IPS-18a (cell line): Measurements from ENCODE around the gene SH3BP4.

Experiments
- H3K27ac ChIP-seq: one replicate; pipeline ENCODE4 v1.5.1; 2013; ENCODE audit warnings: low read length
- H3K27me3 ChIP-seq: one replicate; pipeline ENCODE4 v1.6.1; 2013; ENCODE audit warnings: mild to moderate bottlenecking, low read length; ENCODE audit not compliant: control insufficient read depth, insufficient read depth
- H3K36me3 ChIP-seq: one replicate; pipeline ENCODE4 v1.6.1; 2013; ENCODE audit warnings: low read depth, low read length; ENCODE audit not compliant: control insufficient read depth
- H3K4me1 ChIP-seq: one replicate; pipeline ENCODE4 v1.6.1; 2013; ENCODE audit warnings: low read depth, low read length; ENCODE audit not compliant: control insufficient read depth
- H3K4me3 ChIP-seq: one replicate; pipeline ENCODE4 v1.5.1; 2013; ENCODE audit warnings: low read length
- H3K9ac ChIP-seq: one replicate; pipeline ENCODE4 v1.6.1; 2013; ENCODE audit warnings: mild to moderate bottlenecking, low read length, moderate library complexity
- H3K9me3 ChIP-seq: one replicate; pipeline ENCODE4 v1.6.1; 2013; ENCODE audit warnings: low read depth, low read length; ENCODE audit not compliant: control insufficient read depth

The SH3BP4 gene

GRCh38 chr2:235031686-235032373 lies 80.0 kb downstream of the SH3BP4 start:
- Histone ChIP-seq H3K4me3 (no peak overlapping the region), H3K4me1 (no peaks in the 10 kb centered on the region), H3K27ac (no peak overlapping the region), H3K9ac (no peak overlapping the region), H3K36me3 (peaks cover 10% of the 10 kb centered on the region), H3K27me3 (no peaks in the 10 kb centered on the region), H3K9me3 (no peaks in the 10 kb centered on the region)

GRCh38 chr2:235032466-235032865 lies 80.6 kb downstream of the SH3BP4 start:
- no peak overlapping the region for H3K9ac ChIP-seq
- H3K4me1 ChIP-seq = no peaks in the 10 kb centered on the region
- no peak overlapping the region for H3K27ac ChIP-seq
- H3K4me3 ChIP-seq = no peak overlapping the region
- H3K9me3 ChIP-seq = no peaks in the 10 kb centered on the region
- peaks cover 10% of the 10 kb centered on the region for H3K36me3 ChIP-seq
- no peaks in the 10 kb centered on the region for H3K27me3 ChIP-seq

- Histone ChIP-seq H3K9me3 (no peaks in the 10 kb centered on the region), H3K36me3 (peaks cover 10% of the 10 kb centered on the region), H3K27ac (no peak overlapping the region), H3K27me3 (no peaks in the 10 kb centered on the region), H3K4me3 (no peak overlapping the region), H3K4me1 (no peaks in the 10 kb centered on the region), H3K9ac (no peak overlapping the region)
Observed at GRCh38 chr2:235032949-235033348, 81.1 kb downstream of the SH3BP4 start.

GRCh38 chr2:235034265-235035118 lies 82.7 kb downstream of the SH3BP4 start:
- Histone ChIP-seq H3K4me1 (peaks cover 9% of the 10 kb centered on the region), H3K9ac (no peak overlapping the region), H3K9me3 (no peaks in the 10 kb centered on the region), H3K4me3 (no peak overlapping the region), H3K36me3 (peaks cover 10% of the 10 kb centered on the region), H3K27me3 (no peaks in the 10 kb centered on the region), H3K27ac (no peak overlapping the region)

GRCh38 chr2:235037604-235038166 lies 85.9 kb downstream of the SH3BP4 start:
- Histone ChIP-seq H3K4me1 (peaks cover 11% of the 10 kb centered on the region), H3K27me3 (no peaks in the 10 kb centered on the region), H3K27ac (no peak overlapping the region), H3K9ac (no peak overlapping the region), H3K9me3 (no peaks in the 10 kb centered on the region), H3K4me3 (no peak overlapping the region), H3K36me3 (peaks cover 31% of the 10 kb centered on the region)

GRCh38 chr2:235041221-235041917 lies 89.6 kb downstream of the SH3BP4 start:
- H3K9ac ChIP-seq = no peak overlapping the region
- peaks cover 32% of the 10 kb centered on the region for H3K36me3 ChIP-seq
- H3K4me1 ChIP-seq = peaks cover 11% of the 10 kb centered on the region
- no peaks in the 10 kb centered on the region for H3K9me3 ChIP-seq
- H3K4me3 ChIP-seq = no peak overlapping the region
- H3K27me3 ChIP-seq = no peaks in the 10 kb centered on the region
- H3K27ac ChIP-seq = no peak overlapping the region

- no peaks in the 10 kb centered on the region for H3K9me3 ChIP-seq
Observed at GRCh38 chr2:235041918-235042575, 90.2 kb downstream of the SH3BP4 start.

GRCh38 chr2:235042576-235043515 lies 91.0 kb downstream of the SH3BP4 start:
- Histone ChIP-seq H3K27me3 (no peaks in the 10 kb centered on the region), H3K27ac (no peak overlapping the region), H3K9ac (no peak overlapping the region), H3K4me3 (no peak overlapping the region), H3K9me3 (no peaks in the 10 kb centered on the region), H3K4me1 (peaks cover 11% of the 10 kb centered on the region), H3K36me3 (peaks cover 35% of the 10 kb centered on the region)

More at GRCh38 chr2:235041918-235042575, 90.2 kb downstream of the SH3BP4 start:
- H3K27me3 ChIP-seq = no peaks in the 10 kb centered on the region
- peaks cover 35% of the 10 kb centered on the region for H3K36me3 ChIP-seq
- no peak overlapping the region for H3K4me3 ChIP-seq
- no peak overlapping the region for H3K27ac ChIP-seq
- no peak overlapping the region for H3K9ac ChIP-seq
- peaks cover 11% of the 10 kb centered on the region for H3K4me1 ChIP-seq

GRCh38 chr2:235043762-235044500 lies 92.1 kb downstream of the SH3BP4 start:
- Histone ChIP-seq H3K4me3 (no peak overlapping the region), H3K27ac (no peak overlapping the region), H3K36me3 (peaks cover 35% of the 10 kb centered on the region), H3K4me1 (peaks cover 7% of the 10 kb centered on the region), H3K9me3 (no peaks in the 10 kb centered on the region), H3K27me3 (no peaks in the 10 kb centered on the region), H3K9ac (no peak overlapping the region)
